ENCODE data around the gene ELF4. TPM values are rescaled to one million over a fixed set of nuclear protein-coding genes. Genes with fewer than 3 reads are reported as not detected.

ELF4 gene
- total RNA-seq, 4 donors from 2014 or later = 17.3 to 26.3 (median 21.6) TPM

GRCh38 chrX:130060122-130061069 lies 49.9 kb downstream of the ELF4 start:
- peaks cover 8% of the 10 kb centered on the region for H3K36me3 ChIP-seq
- H3K4me3 ChIP-seq = peak overlapping the region; percentile 60
- peaks cover 8% of the 10 kb centered on the region for H3K4me1 ChIP-seq
- H3K9me3 ChIP-seq = no peaks in the 10 kb centered on the region
- peak overlapping the region; percentile 56 for H3K27ac ChIP-seq
- H3K27me3 ChIP-seq = no peaks in the 10 kb centered on the region
- DNase-seq (ENCODE audit: low spot score in 2 of 2) = peak; percentile 83 to 84
- TF ChIP-seq EP300 (IDR thresholded peaks at IDR 0.05) (no peak), CTCF (IDR thresholded peaks at IDR 0.05) (peak; percentile 80 to 81)
- 31% methylated on average over 35 of the region's 87 CpGs for WGBS

- no peak for TF ChIP-seq POLR2A (IDR thresholded peaks at IDR 0.05)
- no peak for TF ChIP-seq CTCF (IDR thresholded peaks at IDR 0.05)
- no peak for TF ChIP-seq EP300 (IDR thresholded peaks at IDR 0.05)
- no peak for TF ChIP-seq POLR2AphosphoS5 (IDR thresholded peaks at IDR 0.05)
- peaks cover 9% of the 10 kb centered on the region for H3K36me3 ChIP-seq
- 79% methylated on average over 7 of the region's 7 CpGs for WGBS
- no peak overlapping the region for H3K4me3 ChIP-seq
- no peaks in the 10 kb centered on the region for H3K27me3 ChIP-seq
- DNase-seq (ENCODE audit: low spot score in 2 of 2) = no peak
- H3K9me3 ChIP-seq = no peaks in the 10 kb centered on the region
- no peak overlapping the region for H3K27ac ChIP-seq
- peaks cover 8% of the 10 kb centered on the region for H3K4me1 ChIP-seq
Measured at GRCh38 chrX:130058652-130059051, 51.6 kb downstream of the ELF4 start.

- H3K27me3 ChIP-seq = no peaks in the 10 kb centered on the region
- peaks cover 8% of the 10 kb centered on the region for H3K4me1 ChIP-seq
- no peak for DNase-seq (ENCODE audit: low spot score in 2 of 2)
- peaks cover 16% of the 10 kb centered on the region for H3K36me3 ChIP-seq
- no peaks in the 10 kb centered on the region for H3K9me3 ChIP-seq
- no peak overlapping the region for H3K27ac ChIP-seq
- no peak for TF ChIP-seq CTCF (IDR thresholded peaks at IDR 0.05)
- no peak for TF ChIP-seq EP300 (IDR thresholded peaks at IDR 0.05)
- no peak for TF ChIP-seq POLR2A (IDR thresholded peaks at IDR 0.05)
- no peak for TF ChIP-seq POLR2AphosphoS5 (IDR thresholded peaks at IDR 0.05)
- H3K4me3 ChIP-seq = no peak overlapping the region
- WGBS = 66% methylated on average over 9 of the region's 9 CpGs
Measured at GRCh38 chrX:130057209-130057608, 53.1 kb downstream of the ELF4 start.

GRCh38 chrX:130055899-130056298 lies 54.4 kb downstream of the ELF4 start:
- 78% methylated on average over 18 of the region's 18 CpGs for WGBS
- H3K9me3 ChIP-seq = no peaks in the 10 kb centered on the region
- no peaks in the 10 kb centered on the region for H3K27me3 ChIP-seq
- H3K36me3 ChIP-seq = peaks cover 29% of the 10 kb centered on the region
- TF ChIP-seq EP300 (IDR thresholded peaks at IDR 0.05) = no peak
- no peak for TF ChIP-seq POLR2A (IDR thresholded peaks at IDR 0.05)
- TF ChIP-seq CTCF (IDR thresholded peaks at IDR 0.05) = no peak
- TF ChIP-seq POLR2AphosphoS5 (IDR thresholded peaks at IDR 0.05) = no peak
- no peak overlapping the region for H3K27ac ChIP-seq
- peaks cover 6% of the 10 kb centered on the region for H3K4me1 ChIP-seq
- H3K4me3 ChIP-seq = no peak overlapping the region
- no peak for DNase-seq (ENCODE audit: low spot score in 2 of 2)

GRCh38 chrX:130055103-130055502 lies 55.2 kb downstream of the ELF4 start:
- 60% methylated on average over 11 of the region's 11 CpGs for WGBS
- H3K27ac ChIP-seq = peak overlapping the region; percentile 14
- TF ChIP-seq CTCF (IDR thresholded peaks at IDR 0.05) = no peak
- no peak for TF ChIP-seq POLR2A (IDR thresholded peaks at IDR 0.05)
- no peak for TF ChIP-seq POLR2AphosphoS5 (IDR thresholded peaks at IDR 0.05)
- no peak for TF ChIP-seq EP300 (IDR thresholded peaks at IDR 0.05)

More at GRCh38 chrX:130055103-130055502, 55.2 kb downstream of the ELF4 start:
- no peak for DNase-seq (ENCODE audit: low spot score in 2 of 2)
- no peak overlapping the region for H3K4me3 ChIP-seq
- H3K27me3 ChIP-seq = no peaks in the 10 kb centered on the region
- H3K36me3 ChIP-seq = peaks cover 31% of the 10 kb centered on the region
- H3K4me1 ChIP-seq = peaks cover 4% of the 10 kb centered on the region
- H3K9me3 ChIP-seq = no peaks in the 10 kb centered on the region

Data from suprapubic skin (tissue), 4 donors.